Activated CD8-positive, alpha-beta memory T cell treated with anti-CD3 and anti-CD28 coated beads for 36 hours (primary cell): Measurements from ENCODE around the gene BAZ2A. TPM values are rescaled to one million over a fixed set of nuclear protein-coding genes. Genes with fewer than 3 reads are reported as not detected.
"Not testable (repeated sequence)": the region's sequence is repeated elsewhere in the genome, so short reads cannot be mapped to it uniquely, and the experiment has no call there.

Experiments
- CTCF ChIA-PET: fragments of 350-600 bp; sonication (Branson Sonifier 250); formaldehyde crosslinking; loops from one replicate; lab custom pipeline; 2021; ENCODE audit warnings: antibody characterized with exemption; lab: Charles Lee
- POLR2A ChIA-PET: fragments of 350-600 bp; sonication (Branson Sonifier 250); formaldehyde crosslinking; loops from one replicate; lab custom pipeline; 2021; ENCODE audit warnings: antibody characterized with exemption; lab: Charles Lee
- total RNA-seq, 2 experiments: library from RNA; stranded (reverse); gene quantifications; one replicate each; pipeline ENCODE4 v1.2.3, GENCODE V29; 2021

The BAZ2A gene
- total RNA-seq, result 10 to 100 TPM; 76.9 to 81.1 TPM

DNA sequence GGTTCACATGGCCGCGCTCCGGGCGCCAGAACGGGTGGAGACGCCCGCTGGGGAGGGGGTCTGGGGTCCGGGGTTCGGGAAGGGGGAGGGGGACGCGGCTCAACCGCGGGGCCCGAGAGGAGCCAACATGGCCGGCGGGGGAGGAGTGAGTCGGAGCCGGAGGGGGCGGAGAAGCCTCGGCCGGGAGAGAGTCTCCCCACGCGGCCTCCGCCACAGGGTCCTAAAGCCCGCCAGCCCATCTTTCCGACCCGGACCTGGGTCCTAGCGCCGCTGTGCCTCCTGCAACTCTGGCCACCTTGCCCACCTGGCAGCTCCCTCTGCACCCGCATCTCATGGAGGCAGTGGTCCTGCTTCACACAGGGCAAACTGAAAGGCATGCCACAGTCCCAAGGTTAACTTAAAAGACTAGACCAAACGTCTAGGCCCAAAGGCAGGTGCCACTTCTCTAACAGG is at the start of gene BAZ2A:
Gene BAZ2A (minus strand): TSS at position 147 of the 453 bp plus-strand sequence. CDS start 12,796 bp downstream, outside the sequence.
- ChIA-PET POLR2A (interaction anchor here (1.3 to 2.2 kb wide), 2 partner anchors 15 to 58 kb away, joined by 9 to 15 read pairs; partner anchors contain the start of genes ATP5F1B and PTGES3), CTCF (interaction anchor here (0.6 to 1.3 kb wide), 3 partner anchors 55 to 310 kb away, joined by 3 read pairs; partner anchors contain the start of gene RBMS2)

DNA sequence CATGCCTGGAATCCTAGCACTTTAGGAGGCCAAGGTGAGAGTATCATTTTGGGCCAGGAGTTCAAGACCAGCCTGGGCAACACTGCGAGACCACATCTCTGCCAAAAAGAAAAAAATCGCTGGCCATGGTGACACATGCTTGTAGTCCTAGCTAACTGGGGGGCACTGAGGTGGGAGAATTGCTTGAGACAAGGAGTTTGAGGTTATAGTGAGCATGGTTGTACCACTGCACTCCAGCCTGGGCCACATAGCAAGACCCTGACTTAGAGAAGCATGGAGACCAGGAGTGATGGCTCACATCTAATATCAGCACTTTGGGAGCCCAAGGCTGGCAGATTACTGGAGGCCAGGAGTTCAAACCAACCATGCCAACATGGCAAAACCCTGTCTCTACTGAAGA is 48.7 kb upstream of the BAZ2A start:
- POLR2A ChIA-PET, result interaction anchor here (0.5 to 1.5 kb wide), 3 partner anchors 9 to 46 kb away, joined by 3 to 5 read pairs (median 4); partner anchors contain the start of genes NACA and PTGES3
- CTCF ChIA-PET, result interaction anchor here (0.6 to 2.9 kb wide), 2 partner anchors 19 to 43 kb away, joined by 3 to 11 read pairs; no protein-coding TSS in a partner anchor

DNA sequence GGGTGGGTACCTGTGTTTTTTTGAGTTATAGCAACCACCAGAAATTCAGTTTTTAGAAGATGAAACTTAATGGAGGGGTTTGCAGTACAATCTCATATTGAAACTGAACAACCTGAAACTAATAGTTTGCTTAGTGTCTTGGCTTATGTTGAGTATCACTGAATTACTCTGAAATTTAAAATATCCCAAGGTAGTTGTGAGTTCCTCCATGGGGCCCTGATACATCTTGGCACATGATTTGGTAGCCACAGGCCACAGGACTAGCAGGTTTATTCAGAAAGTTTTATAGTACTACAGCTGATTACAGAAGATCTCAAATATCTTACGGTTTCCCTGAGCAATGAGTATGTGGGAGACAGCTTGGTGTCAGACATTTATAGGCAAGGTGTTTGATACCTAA is 47.6 kb upstream of the BAZ2A start:
- ChIA-PET POLR2A (interaction anchor here (0.6 to 1.0 kb wide), 4 partner anchors 11 to 80 kb away, joined by 3 to 14 read pairs (median 4); partner anchors contain the start of gene PTGES3), CTCF (interaction anchor here (1.1 to 2.9 kb wide), 2 partner anchors 42 to 322 kb away, joined by 3 to 11 read pairs; no protein-coding TSS in a partner anchor)

DNA sequence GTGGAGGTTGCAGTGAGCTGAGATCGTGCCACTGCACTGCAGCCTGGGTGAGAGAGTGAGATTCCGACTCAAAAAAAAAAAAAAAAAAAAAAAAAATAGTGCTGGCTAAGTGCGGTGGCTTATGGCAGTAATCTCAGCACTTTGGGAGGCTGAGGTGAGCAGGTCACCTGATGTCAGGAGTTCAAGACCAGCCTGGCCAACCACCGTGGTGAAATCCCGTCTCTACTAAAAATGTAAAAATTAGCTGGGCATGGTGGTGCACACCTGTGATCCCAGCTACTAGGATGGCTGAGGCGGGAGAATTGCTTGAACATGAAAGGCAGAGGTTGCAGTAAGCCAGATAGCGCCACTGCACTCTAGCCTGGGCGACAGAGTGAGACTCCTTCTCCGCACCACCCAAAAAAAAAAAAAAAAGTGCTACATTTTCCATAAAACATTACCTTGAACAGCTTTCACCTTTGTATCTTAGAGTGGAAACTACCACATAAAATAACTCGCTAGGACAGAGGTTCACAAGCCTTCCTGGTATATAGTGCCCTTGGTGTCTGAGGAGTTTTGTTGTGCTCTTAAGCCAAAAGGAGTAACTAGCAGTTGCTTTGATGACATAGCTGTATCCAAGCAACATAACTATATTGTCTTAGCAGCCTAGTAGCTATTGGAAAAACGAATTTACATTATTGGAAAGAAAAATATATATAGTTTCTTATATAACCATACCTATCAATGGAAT is 46.9 kb upstream of the BAZ2A start:
- ChIA-PET POLR2A (interaction anchor here (0.6 to 1.0 kb wide), 4 partner anchors 11 to 80 kb away, joined by 3 to 14 read pairs (median 4); partner anchors contain the start of gene PTGES3), CTCF (interaction anchor here (0.9 to 2.9 kb wide), 3 partner anchors 18 to 322 kb away, joined by 3 to 11 read pairs (median 4); no protein-coding TSS in a partner anchor)

DNA sequence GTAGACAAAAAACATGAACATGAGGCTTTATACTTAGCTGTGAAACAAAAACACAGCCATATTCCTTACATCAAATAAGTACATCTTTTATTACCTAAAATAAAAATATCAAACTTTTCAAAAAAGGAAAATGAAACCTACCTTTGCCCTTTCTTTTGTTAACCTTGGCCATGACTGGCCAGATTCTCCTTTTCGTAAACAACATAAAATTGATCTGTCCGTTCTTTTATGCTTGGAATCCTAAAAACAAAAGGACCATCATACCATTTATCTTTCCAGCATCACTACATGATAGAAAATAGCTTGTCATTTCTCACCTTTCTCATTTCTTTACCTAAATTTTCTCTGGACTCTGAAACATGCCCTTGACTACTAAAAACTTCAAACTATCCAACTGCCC is 41.5 kb upstream of the BAZ2A start:
- POLR2A ChIA-PET, result no interaction called here
- CTCF ChIA-PET, result interaction anchor here (1.3 to 1.5 kb wide), 2 partner anchors 35 to 398 kb away, joined by 4 read pairs; no protein-coding TSS in a partner anchor

DNA sequence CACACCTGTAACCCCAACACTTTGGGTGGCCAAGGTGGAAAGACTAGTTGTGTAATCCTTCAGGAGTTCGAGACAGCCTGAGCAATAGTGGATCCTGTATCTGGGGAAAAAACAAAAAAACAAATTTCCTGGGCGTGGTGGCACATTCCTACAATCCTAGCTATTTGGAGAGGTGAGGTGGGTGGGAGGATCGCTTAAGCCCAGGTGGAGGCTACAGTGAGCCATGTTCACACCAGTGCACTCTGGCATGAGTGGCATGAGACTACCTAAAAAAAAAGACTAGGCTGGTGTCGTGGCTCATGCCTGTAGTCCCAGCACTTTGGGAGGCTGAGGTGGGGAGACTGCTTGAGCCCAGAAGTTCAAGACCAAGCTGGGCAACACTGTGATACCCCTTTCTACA is 40.7 kb upstream of the BAZ2A start:
- CTCF ChIA-PET, result interaction anchor here (1.1 to 1.3 kb wide), 2 partner anchors 15 to 34 kb away, joined by 3 to 4 read pairs; no protein-coding TSS in a partner anchor
- POLR2A ChIA-PET, result interaction anchor here (1.5 kb wide), 1 partner anchor 9 kb away, joined by 3 read pairs; no protein-coding TSS in a partner anchor

DNA sequence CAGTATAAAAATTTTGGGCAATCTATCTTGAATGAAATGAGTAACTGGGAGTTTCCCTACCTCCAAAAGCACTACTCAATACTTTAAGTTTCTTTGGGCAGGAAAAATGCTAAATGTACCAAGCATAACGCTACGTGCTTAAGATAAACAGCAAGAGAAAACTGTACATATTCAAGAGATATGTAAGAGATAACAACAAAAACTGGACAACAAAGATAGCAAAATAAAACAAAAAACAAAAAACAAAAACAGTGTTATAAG is 38.0 kb upstream of the BAZ2A start:
- ChIA-PET CTCF (interaction anchor here (1.1 to 2.0 kb wide), 2 partner anchors 10 to 12 kb away, joined by 4 to 5 read pairs; no protein-coding TSS in a partner anchor), POLR2A (interaction anchor here (0.8 kb wide), 2 partner anchors 9 to 12 kb away, joined by 3 to 11 read pairs; no protein-coding TSS in a partner anchor)

DNA sequence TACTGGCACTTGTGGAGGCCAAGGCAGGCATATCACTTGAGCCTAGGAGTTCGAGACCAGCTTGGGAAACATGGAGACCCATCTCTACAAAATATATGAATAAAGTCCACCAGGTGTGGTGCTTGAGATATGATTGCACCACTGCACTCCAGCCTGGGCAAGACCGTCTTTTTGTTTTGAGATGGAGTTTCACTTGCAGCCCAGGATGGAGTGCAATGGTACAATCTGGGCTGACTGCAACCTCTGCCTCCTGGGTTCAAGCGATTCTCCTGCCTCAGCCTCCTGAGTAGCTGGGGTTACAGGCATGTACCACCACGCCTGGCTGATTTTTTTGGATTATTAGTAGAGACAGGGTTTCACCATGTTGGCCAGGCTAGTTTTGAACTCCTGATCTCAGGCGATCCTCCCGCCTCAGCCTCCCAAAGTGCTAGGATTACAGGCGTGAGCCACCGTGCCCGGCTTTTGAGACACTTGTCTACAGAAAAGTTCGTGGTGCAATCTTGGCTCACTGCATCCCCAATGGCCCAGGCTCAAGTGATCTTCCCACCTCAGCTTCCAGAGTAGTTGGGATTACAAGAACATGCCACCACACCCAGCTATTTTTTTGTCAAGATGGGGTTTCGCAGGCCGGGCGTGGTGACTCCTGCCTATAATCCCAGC is 32.0 kb upstream of the BAZ2A start:
- CTCF ChIA-PET, result interaction anchor here (1.0 kb wide), 1 partner anchor 25 kb away, joined by 5 read pairs; no protein-coding TSS in a partner anchor
- POLR2A ChIA-PET, result interaction anchor here (0.7 to 1.0 kb wide), 3 partner anchors 8 to 17 kb away, joined by 3 to 14 read pairs (median 3); no protein-coding TSS in a partner anchor

DNA sequence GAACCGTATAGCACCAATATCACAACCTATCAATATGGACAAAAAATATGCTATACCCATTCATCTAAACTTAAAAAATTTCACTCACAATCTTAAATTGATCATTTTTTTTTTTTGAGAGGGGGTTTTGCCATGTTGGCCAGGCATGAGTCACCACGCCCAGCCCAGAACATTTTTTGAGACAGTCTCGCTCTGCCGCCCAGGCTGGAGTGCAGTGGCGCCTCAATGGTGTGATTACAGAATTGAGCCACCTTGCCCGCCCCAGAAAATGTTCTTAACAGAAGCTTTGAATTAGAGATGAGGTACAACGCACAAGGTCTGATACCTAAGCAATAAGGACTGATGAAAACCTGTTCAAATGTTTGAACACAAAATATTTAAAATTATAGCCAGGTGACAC is 31.4 kb upstream of the BAZ2A start:
- CTCF ChIA-PET, result no interaction called here
- POLR2A ChIA-PET, result interaction anchor here (0.7 to 1.0 kb wide), 3 partner anchors 9 to 96 kb away, joined by 3 to 4 read pairs (median 3); no protein-coding TSS in a partner anchor

DNA sequence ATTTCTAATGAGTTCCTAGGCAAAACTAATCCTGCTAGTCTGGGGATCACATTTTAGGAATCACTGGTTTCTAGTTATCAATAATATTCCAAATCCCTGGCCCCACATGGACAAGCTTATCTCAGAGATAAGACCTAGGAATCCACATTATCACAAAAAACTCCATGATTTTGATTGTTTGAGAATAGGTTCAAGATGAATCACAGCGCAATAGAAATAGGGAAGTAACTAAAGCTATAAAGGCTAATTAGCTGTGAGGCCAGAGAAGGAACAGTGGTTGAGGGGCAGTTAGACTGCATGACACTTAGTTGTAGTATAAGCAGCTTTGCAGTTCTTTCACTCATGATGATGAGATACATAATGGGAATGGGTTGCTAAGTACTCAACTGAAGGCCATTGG is 28.8 kb upstream of the BAZ2A start:
- ChIA-PET POLR2A (interaction anchor here (0.7 to 1.5 kb wide), 4 partner anchors 9 to 26 kb away, joined by 3 to 7 read pairs (median 3); no protein-coding TSS in a partner anchor), CTCF (interaction anchor here (0.9 to 2.1 kb wide), 3 partner anchors 10 to 22 kb away, joined by 3 to 5 read pairs (median 4); no protein-coding TSS in a partner anchor)

DNA sequence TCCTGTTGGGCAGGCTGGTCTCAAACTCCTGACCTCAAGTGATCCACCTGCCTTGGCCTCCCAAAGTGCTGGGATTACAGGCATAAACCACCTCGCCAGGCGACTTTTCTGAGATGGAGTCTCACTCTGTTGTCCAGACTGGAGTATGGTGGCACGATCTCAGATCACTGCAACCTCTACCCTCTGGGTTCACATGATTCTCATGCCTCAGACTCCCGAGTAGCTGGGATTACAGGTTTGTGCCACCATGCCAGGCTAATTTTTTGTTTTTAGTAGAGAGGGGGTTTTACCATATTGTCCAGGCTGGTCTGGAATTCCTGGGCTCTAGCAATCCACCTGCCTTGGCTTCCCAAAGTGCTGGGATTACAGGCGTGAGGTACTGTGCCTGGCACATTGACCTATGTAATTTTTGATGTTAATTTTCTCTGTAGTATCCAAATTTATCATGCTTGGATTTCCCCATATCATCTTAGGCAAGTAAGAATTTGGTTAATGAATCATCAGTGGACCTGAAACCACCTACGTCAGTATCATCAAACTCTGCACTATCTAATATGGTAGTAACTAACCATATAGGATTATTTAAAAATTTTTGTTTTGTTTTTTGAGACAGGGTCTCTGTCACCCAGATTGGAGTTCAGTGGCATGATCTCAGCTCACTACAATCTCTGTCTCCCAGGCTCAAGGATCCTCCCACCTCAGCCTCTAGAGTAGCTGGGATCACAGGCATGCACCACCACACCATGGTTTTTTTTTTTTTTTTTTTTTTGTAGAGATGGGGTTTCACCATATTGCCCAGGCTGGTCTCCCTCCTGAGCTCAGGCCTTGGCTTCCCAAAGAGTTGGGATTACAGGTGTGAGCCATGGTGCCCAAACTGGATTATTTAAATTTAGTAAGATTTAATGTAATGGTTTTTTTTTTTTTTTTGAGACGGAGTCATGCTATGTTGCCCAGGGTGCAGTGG is 27.6 kb upstream of the BAZ2A start:
- ChIA-PET CTCF (interaction anchor here (0.7 to 2.1 kb wide), 4 partner anchors 11 to 31 kb away, joined by 3 to 8 read pairs (median 4); no protein-coding TSS in a partner anchor), POLR2A (interaction anchor here (0.6 to 1.5 kb wide), 9 partner anchors 8 to 684 kb away, joined by 3 to 8 read pairs (median 3); no protein-coding TSS in a partner anchor)

DNA sequence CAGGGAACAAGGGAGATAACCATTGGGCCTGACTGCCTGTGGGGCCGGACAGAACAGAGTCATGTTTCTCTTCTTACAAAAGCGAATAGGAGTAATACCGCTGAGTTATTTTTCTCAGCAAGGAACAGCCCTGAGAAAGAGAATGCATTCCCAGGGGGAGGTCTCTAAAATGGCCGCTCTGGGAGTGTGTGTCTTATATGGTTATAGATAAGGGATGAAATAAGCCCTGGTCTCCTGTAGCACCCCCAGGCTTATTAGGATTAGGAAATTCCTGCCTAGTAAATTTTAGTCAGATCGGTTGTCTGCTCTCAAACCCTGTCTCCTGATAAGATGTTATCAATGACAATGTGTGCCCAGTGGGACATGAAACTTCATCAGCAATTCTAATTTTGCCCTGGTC is 23.7 kb upstream of the BAZ2A start:
- CTCF ChIA-PET, POLR2A ChIA-PET: not testable (repeated sequence)

DNA sequence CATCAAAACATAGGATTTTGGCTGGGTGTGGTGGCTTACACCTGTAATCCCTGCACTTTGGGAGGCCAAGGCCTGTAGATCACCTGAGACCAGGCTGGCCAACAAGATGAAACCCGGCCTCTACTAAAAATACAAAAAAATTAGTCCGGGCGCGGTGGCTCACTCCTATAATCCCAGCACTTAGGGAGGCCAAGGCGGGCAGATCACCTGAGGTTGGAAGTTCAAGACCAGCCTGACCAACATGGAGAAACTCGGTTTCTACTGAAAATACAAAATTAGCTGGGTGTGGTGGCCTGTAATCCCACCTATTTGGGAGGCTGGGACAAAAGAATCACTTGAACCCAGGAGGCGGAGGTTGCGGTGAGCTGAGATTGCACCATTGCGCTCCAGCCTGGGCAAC is 17.9 kb upstream of the BAZ2A start:
- CTCF ChIA-PET, POLR2A ChIA-PET: not testable (repeated sequence)

DNA sequence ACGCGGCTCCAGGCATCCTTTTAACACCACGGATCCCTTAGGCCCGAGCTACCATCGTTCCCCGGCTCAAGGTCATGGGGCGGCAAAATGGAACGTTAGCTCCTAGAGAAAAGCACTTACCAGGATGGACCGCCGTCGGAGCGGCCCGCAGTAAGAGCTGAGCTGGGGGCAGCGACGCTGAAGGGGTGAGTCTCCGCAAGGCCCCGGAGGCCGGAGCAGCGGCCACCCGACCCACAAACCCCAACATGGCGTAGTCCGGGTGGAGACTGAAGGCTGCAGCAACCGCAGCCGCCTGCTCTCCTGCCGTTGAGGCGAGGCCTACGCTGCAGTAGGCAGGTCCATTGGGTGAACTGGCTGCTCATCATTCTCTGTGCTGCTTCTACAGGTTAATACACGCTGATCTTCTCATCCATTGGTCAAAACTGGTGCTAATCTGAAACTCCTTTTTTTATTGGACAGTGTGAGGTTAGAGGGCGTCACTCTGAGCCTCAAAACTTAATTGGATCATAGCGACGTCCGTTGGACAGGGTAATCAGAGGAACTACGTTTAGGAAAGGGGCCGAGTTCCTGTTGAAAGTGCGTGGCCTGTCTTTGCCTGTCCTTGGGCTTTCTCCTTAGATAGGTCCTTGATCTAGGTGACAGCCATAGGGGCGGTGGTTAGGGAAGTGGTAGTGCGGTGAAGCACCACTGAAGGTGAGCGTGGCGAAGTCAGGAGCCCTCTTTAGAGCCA is 15.8 kb upstream of the BAZ2A start, which contains the start of gene ATP5F1B:
Gene ATP5F1B (minus strand): TSS at position 268 of the 730 bp plus-strand sequence. CDS start 21 bp downstream, at position 247.
- ChIA-PET POLR2A (interaction anchor here (0.6 to 2.6 kb wide), 11 partner anchors 10 to 330 kb away, joined by 3 to 36 read pairs (median 7); partner anchors contain the start of genes BAZ2A, NACA, PTGES3 and RBMS2), CTCF (interaction anchor here (0.9 to 3.6 kb wide), 2 partner anchors 10 to 131 kb away, joined by 3 to 21 read pairs; no protein-coding TSS in a partner anchor)

DNA sequence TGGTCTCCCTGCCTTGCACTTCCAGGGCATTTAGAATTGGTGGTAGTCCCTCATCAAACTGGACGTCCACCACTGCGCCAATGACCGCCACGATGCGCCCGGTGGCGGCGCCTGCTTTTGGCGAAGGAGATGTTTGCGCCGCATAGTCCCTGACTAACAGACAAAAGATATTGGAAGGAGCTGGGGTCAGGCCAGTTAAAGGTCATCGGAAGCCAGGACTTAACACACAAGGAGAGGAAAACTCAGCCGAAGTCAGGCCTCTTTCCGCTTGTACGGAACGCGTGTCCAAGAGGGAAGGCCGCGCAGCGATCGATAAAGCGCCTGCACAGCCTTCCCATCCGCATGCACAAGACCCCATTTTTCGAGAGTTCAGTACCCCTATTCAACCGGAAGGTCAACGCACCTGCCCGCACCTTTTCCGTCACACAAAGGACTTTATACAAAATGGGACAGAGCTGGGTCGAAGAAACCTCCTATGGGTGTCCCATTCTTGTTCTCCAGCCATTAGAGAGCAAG is 15.1 kb upstream of the BAZ2A start:
- POLR2A ChIA-PET, result interaction anchor here (0.9 to 2.6 kb wide), 8 partner anchors 10 to 329 kb away, joined by 3 to 36 read pairs (median 10); partner anchors contain the start of genes BAZ2A, NACA and PTGES3
- CTCF ChIA-PET, result interaction anchor here (0.9 to 3.6 kb wide), 2 partner anchors 10 to 131 kb away, joined by 3 to 21 read pairs; no protein-coding TSS in a partner anchor

DNA sequence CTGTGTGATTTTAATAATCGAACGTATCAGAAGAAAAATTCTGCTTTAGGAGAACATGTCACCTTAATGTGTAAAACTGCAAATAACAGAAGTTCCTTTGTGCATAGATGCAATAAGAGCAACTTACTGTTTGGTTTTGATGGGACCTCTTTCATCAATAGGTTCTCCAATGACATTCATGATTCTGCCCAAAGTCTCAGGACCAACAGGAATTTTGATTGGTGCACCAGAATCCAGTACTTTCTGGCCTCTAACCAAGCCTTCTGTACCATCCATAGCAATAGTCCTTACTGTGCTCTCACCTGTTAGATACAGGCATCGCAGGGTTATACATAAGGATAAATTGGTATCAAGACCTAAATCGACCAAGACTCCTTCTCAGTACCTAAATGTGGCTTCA is 14.5 kb upstream of the BAZ2A start:
- POLR2A ChIA-PET, result interaction anchor here (1.3 to 2.6 kb wide), 5 partner anchors 9 to 43 kb away, joined by 3 to 36 read pairs (median 15); partner anchors contain the start of genes BAZ2A and PTGES3
- CTCF ChIA-PET, result interaction anchor here (0.5 to 3.6 kb wide), 2 partner anchors 9 to 38 kb away, joined by 3 to 21 read pairs; no protein-coding TSS in a partner anchor
